WERI-Rb-1 (cell line): ENCODE results near the gene CDC45.

ENCODE experiments used
- DNase-seq: peaks from one replicate; pipeline ENCODE4 v3.0.0-alpha.2; 2020
- H3K27ac ChIP-seq: fragments of 250-450 bp; sonication (Bioruptor Pico); 2 replicates; pipeline ENCODE4 v1.5.1; 2020; ENCODE audit warnings: mild to moderate bottlenecking, moderate library complexity
- H3K27me3 ChIP-seq: fragments of 250-450 bp; sonication (Bioruptor Pico); 2 replicates; pipeline ENCODE4 v1.5.1; 2021; ENCODE audit warnings: mild to moderate bottlenecking, low read depth, moderate library complexity; ENCODE audit not compliant: insufficient read depth, severe bottlenecking
- H3K36me3 ChIP-seq: fragments of 250-450 bp; sonication (Bioruptor Pico); 2 replicates; pipeline ENCODE4 v1.5.1; 2020; ENCODE audit warnings: mild to moderate bottlenecking, moderate library complexity
- H3K4me3 ChIP-seq: 2 replicates; pipeline ENCODE4 v1.5.1; 2011; ENCODE audit warnings: low read depth, mild to moderate bottlenecking, control low read depth, low read length
- H3K9me3 ChIP-seq: fragments of 250-450 bp; sonication (Bioruptor Pico); 2 replicates; pipeline ENCODE4 v1.5.1; 2021; ENCODE audit warnings: mild to moderate bottlenecking, moderate library complexity; ENCODE audit not compliant: severe bottlenecking
- TF ChIP-seq, protein P1 (sequence below): IDR thresholded peaks from 2 replicates; pipeline ENCODE4 v1.5.1; 2011; ENCODE audit warnings: low read depth, mild to moderate bottlenecking, control low read depth, inconsistent platforms, low read length

The CDC45 gene

DNA sequence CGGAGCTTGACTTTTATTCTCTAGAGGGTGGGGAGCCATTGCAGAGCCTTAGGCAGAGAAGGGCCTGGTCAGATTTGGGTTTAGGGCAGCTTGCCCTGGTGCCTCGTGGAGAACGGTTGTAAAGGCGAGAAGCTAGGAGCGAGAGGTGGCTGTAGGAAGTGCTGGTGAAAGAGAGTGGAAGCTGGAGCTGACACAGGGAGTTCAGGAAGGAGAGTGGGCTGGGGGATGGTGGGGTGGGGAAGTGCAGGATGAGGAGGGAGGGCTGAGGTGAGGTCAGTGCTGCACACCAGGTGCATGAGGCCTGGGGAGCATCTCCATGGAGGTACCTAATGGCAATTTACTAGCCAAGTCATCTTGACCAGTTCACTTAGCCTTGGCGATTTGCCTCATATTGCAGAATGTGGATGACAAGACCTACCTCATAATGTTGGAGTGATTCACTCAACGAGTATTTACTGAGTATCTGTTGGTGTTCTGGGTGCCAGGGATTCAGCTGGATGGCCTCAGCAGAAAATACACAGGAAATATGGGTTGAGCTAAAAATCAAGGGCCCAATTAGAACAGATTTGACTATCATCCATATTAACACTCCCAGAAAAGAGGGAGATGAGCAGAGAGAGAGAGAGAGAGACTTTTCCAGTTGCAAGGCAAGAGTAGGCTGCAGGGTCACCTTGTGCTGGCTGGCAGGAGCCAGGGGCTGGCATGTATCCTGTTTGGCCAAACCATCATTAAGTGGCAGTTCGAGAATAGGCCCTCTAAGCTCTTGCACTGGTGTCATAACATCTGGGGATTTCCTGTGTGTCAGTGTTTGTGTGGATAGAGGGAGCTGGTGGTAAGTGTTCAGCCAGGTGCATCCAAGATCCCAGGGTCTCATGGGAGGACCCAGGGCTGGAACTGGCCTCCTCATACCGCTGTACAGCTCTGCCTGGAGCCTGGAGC, 88.9 kb downstream of the CDC45 start:
- H3K36me3 ChIP-seq: no peaks in the 10 kb centered on the region
- no peak overlapping the region for H3K4me3 ChIP-seq
- H3K9me3 ChIP-seq: no peaks in the 10 kb centered on the region
- DNase-seq: no peak
- TF ChIP-seq, protein P1, sequence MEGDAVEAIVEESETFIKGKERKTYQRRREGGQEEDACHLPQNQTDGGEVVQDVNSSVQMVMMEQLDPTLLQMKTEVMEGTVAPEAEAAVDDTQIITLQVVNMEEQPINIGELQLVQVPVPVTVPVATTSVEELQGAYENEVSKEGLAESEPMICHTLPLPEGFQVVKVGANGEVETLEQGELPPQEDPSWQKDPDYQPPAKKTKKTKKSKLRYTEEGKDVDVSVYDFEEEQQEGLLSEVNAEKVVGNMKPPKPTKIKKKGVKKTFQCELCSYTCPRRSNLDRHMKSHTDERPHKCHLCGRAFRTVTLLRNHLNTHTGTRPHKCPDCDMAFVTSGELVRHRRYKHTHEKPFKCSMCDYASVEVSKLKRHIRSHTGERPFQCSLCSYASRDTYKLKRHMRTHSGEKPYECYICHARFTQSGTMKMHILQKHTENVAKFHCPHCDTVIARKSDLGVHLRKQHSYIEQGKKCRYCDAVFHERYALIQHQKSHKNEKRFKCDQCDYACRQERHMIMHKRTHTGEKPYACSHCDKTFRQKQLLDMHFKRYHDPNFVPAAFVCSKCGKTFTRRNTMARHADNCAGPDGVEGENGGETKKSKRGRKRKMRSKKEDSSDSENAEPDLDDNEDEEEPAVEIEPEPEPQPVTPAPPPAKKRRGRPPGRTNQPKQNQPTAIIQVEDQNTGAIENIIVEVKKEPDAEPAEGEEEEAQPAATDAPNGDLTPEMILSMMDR: no peak
- H3K27me3 ChIP-seq: no peaks in the 10 kb centered on the region
- no peak overlapping the region for H3K27ac ChIP-seq

DNA sequence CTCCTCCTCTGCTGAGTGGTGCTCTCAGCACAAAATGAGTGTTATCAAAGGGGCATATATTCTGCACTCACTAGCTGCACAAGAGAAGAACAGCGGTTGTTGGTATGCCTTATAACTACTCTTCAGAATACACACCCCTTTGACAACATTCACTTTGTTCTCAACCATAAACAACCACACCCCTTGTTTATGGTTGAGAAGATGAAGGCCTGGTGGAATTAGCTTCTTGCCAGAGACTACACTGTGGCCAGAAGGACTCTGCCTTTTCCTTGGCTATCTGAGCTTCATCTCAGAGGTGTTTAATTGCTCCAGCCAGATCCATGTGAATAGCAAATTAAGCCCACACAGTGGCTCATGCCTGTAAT, 89.5 kb downstream of the CDC45 start:
- TF ChIP-seq, protein P1: no peak
- Histone ChIP-seq H3K9me3 (no peaks in the 10 kb centered on the region), H3K27me3 (no peaks in the 10 kb centered on the region), H3K27ac (no peak overlapping the region), H3K4me3 (no peak overlapping the region), H3K36me3 (no peaks in the 10 kb centered on the region)
- no peak for DNase-seq

DNA sequence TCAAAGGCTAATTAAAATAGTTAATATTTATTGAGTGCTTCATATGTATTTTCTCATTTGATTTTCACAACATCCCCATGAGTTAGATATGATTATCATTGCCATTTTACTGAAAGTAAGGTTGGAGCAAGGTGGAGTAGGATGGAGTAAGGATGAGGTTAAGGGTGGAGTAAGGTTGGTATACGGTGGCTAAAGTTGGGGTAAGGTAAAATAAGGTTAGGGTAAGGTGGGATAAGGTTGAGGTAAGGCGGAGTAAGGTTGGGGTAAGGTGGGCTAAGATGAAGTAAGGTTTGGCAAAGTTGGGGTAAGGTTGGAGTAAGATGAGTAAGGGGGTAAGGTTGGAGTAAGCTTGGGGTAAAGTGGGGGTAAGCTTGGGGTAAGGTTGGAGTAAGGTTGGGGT, 90.3 kb downstream of the CDC45 start:
- TF ChIP-seq, protein P1: no peak
- Histone ChIP-seq H3K4me3 (no peak overlapping the region), H3K27me3 (no peaks in the 10 kb centered on the region), H3K36me3 (no peaks in the 10 kb centered on the region), H3K9me3 (no peaks in the 10 kb centered on the region), H3K27ac (no peak overlapping the region)
- DNase-seq: no peak
